ENCODE results near the gene SPACDR. TPM values are rescaled to one million over a fixed set of nuclear protein-coding genes. Genes with fewer than 3 reads are reported as not detected.

The SPACDR gene
- total RNA-seq, 1 experiment from 2014 or later, result 1.5 TPM

DNA sequence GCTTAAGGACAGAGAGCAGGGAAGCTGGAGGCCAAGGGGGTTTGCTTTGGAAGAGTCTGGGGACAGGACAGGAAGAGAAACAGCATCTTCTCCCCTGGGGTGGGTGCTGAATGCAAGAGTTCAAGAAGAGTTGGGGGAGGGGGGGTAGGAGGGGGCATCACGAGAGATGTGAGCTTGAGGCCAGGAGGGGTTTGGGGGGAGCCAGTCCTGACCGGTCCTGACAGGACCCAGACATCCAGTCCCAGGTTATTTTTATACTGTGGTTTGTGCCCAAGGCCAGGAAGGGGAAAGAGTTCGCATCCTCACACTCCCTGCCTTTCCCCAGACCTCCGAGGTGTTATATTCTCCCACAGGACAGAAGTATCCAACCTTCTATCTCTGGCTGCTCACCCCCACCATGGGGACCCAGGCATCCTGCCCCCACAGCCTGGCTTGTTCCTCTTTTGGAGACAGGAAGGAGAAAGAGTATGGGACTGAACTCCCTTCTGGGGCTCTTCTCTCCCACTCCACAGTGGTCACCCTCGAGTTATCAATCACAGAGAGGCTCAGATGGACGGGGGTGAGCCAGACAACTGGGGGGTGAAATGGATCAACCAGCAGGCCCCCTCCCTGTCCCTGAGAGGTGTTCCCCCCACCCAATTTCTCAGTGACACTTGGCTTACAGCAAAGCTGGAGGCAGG, 12.2 kb upstream of the SPACDR start:
- intact Hi-C loops (cut with micrococcal nuclease; ENCODE audit: unreplicated experiment) (no loop called here), in situ Hi-C loops (cut with HindIII; ENCODE audit: low pct_unique_long_range_greater_than_20kb, low sequenced_read_pairs) (no loop called here)
- POLR2A ChIA-PET, result no interaction called here
- no peak for DNase-seq (ENCODE audit: low read depth, low spot score)
- no TSS peak for BruUV-seq (replicated peaks)
- Histone ChIP-seq H3K27me3 (ENCODE audit: control insufficient read depth, insufficient read depth, low read length) (no peaks in the 10 kb centered on the region), H3K9me3 (ENCODE audit: control insufficient read depth, insufficient read depth, low read depth, low read length) (no peaks in the 10 kb centered on the region), H3K36me3 (ENCODE audit: control insufficient read depth, insufficient read depth, low read length) (no peaks in the 10 kb centered on the region; the same call in 1 of the 2 replicates), H3K27ac (ENCODE audit: low read length) (peak overlapping the region; percentile 64), H3K4me3 (ENCODE audit: low read depth in 2 of 2, low read length in 2 of 2) (peak overlapping the region; percentile 95 to 97), H3K4me1 (ENCODE audit: control insufficient read depth, insufficient read depth, low read length) (peaks cover 25% of the 10 kb centered on the region)
- TF ChIP-seq, protein P1, sequence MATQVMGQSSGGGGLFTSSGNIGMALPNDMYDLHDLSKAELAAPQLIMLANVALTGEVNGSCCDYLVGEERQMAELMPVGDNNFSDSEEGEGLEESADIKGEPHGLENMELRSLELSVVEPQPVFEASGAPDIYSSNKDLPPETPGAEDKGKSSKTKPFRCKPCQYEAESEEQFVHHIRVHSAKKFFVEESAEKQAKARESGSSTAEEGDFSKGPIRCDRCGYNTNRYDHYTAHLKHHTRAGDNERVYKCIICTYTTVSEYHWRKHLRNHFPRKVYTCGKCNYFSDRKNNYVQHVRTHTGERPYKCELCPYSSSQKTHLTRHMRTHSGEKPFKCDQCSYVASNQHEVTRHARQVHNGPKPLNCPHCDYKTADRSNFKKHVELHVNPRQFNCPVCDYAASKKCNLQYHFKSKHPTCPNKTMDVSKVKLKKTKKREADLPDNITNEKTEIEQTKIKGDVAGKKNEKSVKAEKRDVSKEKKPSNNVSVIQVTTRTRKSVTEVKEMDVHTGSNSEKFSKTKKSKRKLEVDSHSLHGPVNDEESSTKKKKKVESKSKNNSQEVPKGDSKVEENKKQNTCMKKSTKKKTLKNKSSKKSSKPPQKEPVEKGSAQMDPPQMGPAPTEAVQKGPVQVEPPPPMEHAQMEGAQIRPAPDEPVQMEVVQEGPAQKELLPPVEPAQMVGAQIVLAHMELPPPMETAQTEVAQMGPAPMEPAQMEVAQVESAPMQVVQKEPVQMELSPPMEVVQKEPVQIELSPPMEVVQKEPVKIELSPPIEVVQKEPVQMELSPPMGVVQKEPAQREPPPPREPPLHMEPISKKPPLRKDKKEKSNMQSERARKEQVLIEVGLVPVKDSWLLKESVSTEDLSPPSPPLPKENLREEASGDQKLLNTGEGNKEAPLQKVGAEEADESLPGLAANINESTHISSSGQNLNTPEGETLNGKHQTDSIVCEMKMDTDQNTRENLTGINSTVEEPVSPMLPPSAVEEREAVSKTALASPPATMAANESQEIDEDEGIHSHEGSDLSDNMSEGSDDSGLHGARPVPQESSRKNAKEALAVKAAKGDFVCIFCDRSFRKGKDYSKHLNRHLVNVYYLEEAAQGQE (IDR thresholded peaks at IDR 0.05; ENCODE audit: insufficient read depth in 1 of 2, low read depth in 2 of 2, low read length in 1 of 2), result no peak
- no peak for TF ChIP-seq TCF7L2 (IDR thresholded peaks at IDR 0.05; ENCODE audit: low read depth, low read length)
- TF ChIP-seq SIN3A (IDR thresholded peaks at IDR 0.05; ENCODE audit: borderline replicate concordance, insufficient read depth, low read depth, low read length), result no peak
- no peak for TF ChIP-seq POLR2AphosphoS5 (IDR thresholded peaks at IDR 0.05; ENCODE audit: low read depth, low read length)
- TF ChIP-seq, protein P2, sequence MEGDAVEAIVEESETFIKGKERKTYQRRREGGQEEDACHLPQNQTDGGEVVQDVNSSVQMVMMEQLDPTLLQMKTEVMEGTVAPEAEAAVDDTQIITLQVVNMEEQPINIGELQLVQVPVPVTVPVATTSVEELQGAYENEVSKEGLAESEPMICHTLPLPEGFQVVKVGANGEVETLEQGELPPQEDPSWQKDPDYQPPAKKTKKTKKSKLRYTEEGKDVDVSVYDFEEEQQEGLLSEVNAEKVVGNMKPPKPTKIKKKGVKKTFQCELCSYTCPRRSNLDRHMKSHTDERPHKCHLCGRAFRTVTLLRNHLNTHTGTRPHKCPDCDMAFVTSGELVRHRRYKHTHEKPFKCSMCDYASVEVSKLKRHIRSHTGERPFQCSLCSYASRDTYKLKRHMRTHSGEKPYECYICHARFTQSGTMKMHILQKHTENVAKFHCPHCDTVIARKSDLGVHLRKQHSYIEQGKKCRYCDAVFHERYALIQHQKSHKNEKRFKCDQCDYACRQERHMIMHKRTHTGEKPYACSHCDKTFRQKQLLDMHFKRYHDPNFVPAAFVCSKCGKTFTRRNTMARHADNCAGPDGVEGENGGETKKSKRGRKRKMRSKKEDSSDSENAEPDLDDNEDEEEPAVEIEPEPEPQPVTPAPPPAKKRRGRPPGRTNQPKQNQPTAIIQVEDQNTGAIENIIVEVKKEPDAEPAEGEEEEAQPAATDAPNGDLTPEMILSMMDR (IDR thresholded peaks at IDR 0.05), result no peak
- CTCF ChIA-PET, result interaction anchor here (0.6 kb wide), 1 partner anchor 70 kb away, joined by 3 read pairs; no protein-coding TSS in a partner anchor
- no peak for ATAC-seq

DNA sequence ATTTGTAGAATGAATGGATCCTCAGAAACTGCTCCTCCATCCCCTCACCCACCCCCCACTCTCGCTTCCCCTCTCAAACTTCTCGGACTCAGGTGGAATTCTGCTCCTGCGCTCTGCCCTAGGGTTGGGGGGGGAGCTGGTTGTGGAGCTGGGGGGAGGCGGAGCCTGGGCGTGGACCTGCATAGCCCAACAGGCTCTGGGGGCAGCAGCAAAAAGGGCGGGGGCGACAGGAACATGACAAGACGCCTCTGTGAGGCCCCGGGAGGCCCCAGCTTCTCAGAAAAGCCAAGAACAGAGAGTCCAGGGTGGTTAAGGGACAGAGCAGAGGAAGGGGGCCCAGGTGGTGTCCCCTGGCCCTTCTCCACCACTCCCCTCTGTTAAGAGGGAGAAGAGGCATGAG, 11.5 kb upstream of the SPACDR start:
- CTCF ChIA-PET, result interaction anchor here (0.6 kb wide), 1 partner anchor 71 kb away, joined by 3 read pairs; no protein-coding TSS in a partner anchor
- BruUV-seq (replicated peaks), result no TSS peak
- Histone ChIP-seq H3K27ac (ENCODE audit: low read length) (no peak overlapping the region), H3K9me3 (ENCODE audit: control insufficient read depth, insufficient read depth, low read depth, low read length) (no peaks in the 10 kb centered on the region), H3K36me3 (ENCODE audit: control insufficient read depth, insufficient read depth, low read length) (no peaks in the 10 kb centered on the region; the same call in 1 of the 2 replicates), H3K4me3 (ENCODE audit: low read depth in 2 of 2, low read length in 2 of 2) (peak overlapping the region in 1 of 2 experiments; percentile 6; a peak in 1 of 4 replicates), H3K4me1 (ENCODE audit: control insufficient read depth, insufficient read depth, low read length) (peaks cover 29% of the 10 kb centered on the region), H3K27me3 (ENCODE audit: control insufficient read depth, insufficient read depth, low read length) (no peaks in the 10 kb centered on the region)
- no peak for TF ChIP-seq POLR2AphosphoS5 (IDR thresholded peaks at IDR 0.05; ENCODE audit: low read depth, low read length)
- TF ChIP-seq, protein P1 (IDR thresholded peaks at IDR 0.05; ENCODE audit: insufficient read depth in 1 of 2, low read depth in 2 of 2, low read length in 1 of 2), result no peak
- no peak for TF ChIP-seq SIN3A (IDR thresholded peaks at IDR 0.05; ENCODE audit: borderline replicate concordance, insufficient read depth, low read depth, low read length)
- TF ChIP-seq, protein P2 (IDR thresholded peaks at IDR 0.05), result no peak
- TF ChIP-seq TCF7L2 (IDR thresholded peaks at IDR 0.05; ENCODE audit: low read depth, low read length), result no peak
- no peak for DNase-seq (ENCODE audit: low read depth, low spot score)
- ATAC-seq, result no peak
- in situ Hi-C loops (cut with HindIII; ENCODE audit: low pct_unique_long_range_greater_than_20kb, low sequenced_read_pairs), result no loop called here
- POLR2A ChIA-PET, result no interaction called here
- intact Hi-C loops (cut with micrococcal nuclease; ENCODE audit: unreplicated experiment), result no loop called here

All from Panc1 (cell line).